GM23338 (cell line): ENCODE measurements around the gene ATP8A2. TPM values are rescaled to one million over a fixed set of nuclear protein-coding genes. Genes with fewer than 3 reads are reported as not detected.

ENCODE experiments used
- ATAC-seq: fragments of 200-7000 bp; cut with Tn5 transposase; 3 replicates; pipeline ENCODE4 v1.9.1; 2020
- DNase-seq: peaks from one replicate; pipeline ENCODE4 v3.0.0-alpha.2; 2015; ENCODE audit warnings: low spot score
- H2AFZ ChIP-seq: fragments of 200-600 bp; sonication (generic); 2 replicates; pipeline ENCODE4 v1.8.0; 2016; ENCODE audit warnings: antibody characterized with exemption, mild to moderate bottlenecking, moderate library complexity
- H3F3A ChIP-seq: fragments of 200-600 bp; sonication (generic); replicated peaks from 2 replicates; pipeline ENCODE4 v1.8.0; 2017; ENCODE audit warnings: antibody characterized with exemption, mixed run types, low read depth
- H3K27ac ChIP-seq: fragments of 200-600 bp; sonication (generic); 2 replicates; pipeline ENCODE4 v1.6.1; 2016; ENCODE audit warnings: low read depth
- H3K27me3 ChIP-seq: fragments of 200-600 bp; sonication (generic); 2 replicates; pipeline ENCODE4 v1.8.0; 2016; ENCODE audit warnings: mild to moderate bottlenecking, mixed run types, moderate library complexity; ENCODE audit not compliant: insufficient read depth
- H3K36me3 ChIP-seq: fragments of 200-600 bp; sonication (generic); 2 replicates; pipeline ENCODE4 v1.8.0; 2016; ENCODE audit warnings: mild to moderate bottlenecking; ENCODE audit not compliant: insufficient read depth
- H3K4me1 ChIP-seq: fragments of 200-600 bp; sonication (generic); 2 replicates; pipeline ENCODE4 v1.8.0; 2016; ENCODE audit warnings: mild to moderate bottlenecking, moderate library complexity; ENCODE audit not compliant: insufficient read depth
- H3K4me2 ChIP-seq: fragments of 200-600 bp; sonication (generic); 2 replicates; pipeline ENCODE4 v1.7.1; 2017; ENCODE audit warnings: mixed run types
- H3K4me3 ChIP-seq: fragments of 200-600 bp; sonication (generic); 2 replicates; pipeline ENCODE4 v1.6.1; 2016; ENCODE audit warnings: mixed run types
- H3K79me2 ChIP-seq: fragments of 200-600 bp; sonication (generic); replicated peaks from 2 replicates; pipeline ENCODE4 v1.8.0; 2017; ENCODE audit warnings: mild to moderate bottlenecking; ENCODE audit not compliant: insufficient read depth
- H3K9me2 ChIP-seq: fragments of 200-600 bp; sonication (generic); 2 replicates; pipeline ENCODE4 v1.8.0; 2017; ENCODE audit not compliant: insufficient read depth
- H4K20me1 ChIP-seq: fragments of 200-600 bp; sonication (generic); replicated peaks from 2 replicates; pipeline ENCODE4 v1.8.0; 2017; ENCODE audit warnings: mild to moderate bottlenecking; ENCODE audit not compliant: insufficient read depth
- H3K27ac Mint-ChIP-seq: 2 replicates; pipeline ENCODE4 v1.8.0; 2020; ENCODE audit warnings: inconsistent platforms, mild to moderate bottlenecking, moderate library complexity, mixed read lengths
- H3K27me3 Mint-ChIP-seq: 3 replicates; pipeline ENCODE4 v1.8.0; 2022; ENCODE audit warnings: low read depth, mild to moderate bottlenecking, moderate library complexity, mixed read lengths, inconsistent platforms; ENCODE audit not compliant: insufficient read depth, poor library complexity
- H3K36me3 Mint-ChIP-seq: 3 replicates; pipeline ENCODE4 v1.8.0; 2021; ENCODE audit warnings: low read depth, mild to moderate bottlenecking, inconsistent platforms, moderate library complexity, mixed read lengths
- H3K4me1 Mint-ChIP-seq: 3 replicates; pipeline ENCODE4 v1.8.0; 2020; ENCODE audit warnings: mild to moderate bottlenecking, inconsistent platforms, mixed read lengths
- H3K4me3 Mint-ChIP-seq: 3 replicates; pipeline ENCODE4 v1.8.0; 2021; ENCODE audit warnings: moderate library complexity, mild to moderate bottlenecking, inconsistent platforms, mixed read lengths
- H3K9me3 Mint-ChIP-seq: 3 replicates; pipeline ENCODE4 v1.8.0; 2020; ENCODE audit warnings: moderate library complexity, mild to moderate bottlenecking, inconsistent platforms, mixed read lengths
- CREB1 ChIP-seq: fragments of 250-450 bp; sonication (Bioruptor Pico); IDR thresholded peaks from 2 replicates; pipeline ENCODE4 v1.5.0; 2020; ENCODE audit warnings: low read depth, mild to moderate bottlenecking, moderate library complexity
- CTCF ChIP-seq, 2 experiments: fragments of 200-600 bp in 1 of 2; sonication (generic) in 1 of 2; conservative IDR thresholded peaks; 2 replicates each; pipeline versions ENCODE4 v1.5.1 to v1.6.1; 2016 to 2017; ENCODE audit warnings: antibody characterized with exemption in 2 of 2, low read depth in 2 of 2, mild to moderate bottlenecking in 2 of 2, moderate library complexity in 1 of 2
- EZH2 ChIP-seq: fragments of 200-600 bp; sonication (generic); IDR thresholded peaks from one replicate; pipeline ENCODE4 v1.8.0; 2017; ENCODE audit warnings: antibody characterized with exemption, mild to moderate bottlenecking, low read depth; ENCODE audit not compliant: unreplicated experiment
- EZH2phosphoT487 ChIP-seq: fragments of 200-600 bp; sonication (generic); IDR thresholded peaks from one replicate; pipeline ENCODE4 v1.8.1; 2018; ENCODE audit warnings: antibody characterized with exemption; ENCODE audit not compliant: unreplicated experiment
- JUNB ChIP-seq: IDR thresholded peaks from one replicate; pipeline ENCODE4 v1.6.1; 2016; ENCODE audit warnings: antibody characterized with exemption; ENCODE audit not compliant: unreplicated experiment
- POLR2AphosphoS5 ChIP-seq: IDR thresholded peaks from 2 replicates; pipeline ENCODE4 v1.6.1; 2016; ENCODE audit warnings: antibody characterized with exemption, low read depth
- STAT1 ChIP-seq: IDR thresholded peaks from one replicate; pipeline ENCODE4 v1.6.1; 2016; ENCODE audit warnings: antibody characterized with exemption; ENCODE audit not compliant: unreplicated experiment
- polyA plus RNA-seq: library from polyadenylated mRNA; unstranded; fragments of >200 nt; fragmentation: Nextera tagmentation; extraction: Ambion mirVana; gene quantifications from 2 replicates; pipeline ENCODE4 v1.2.1, GENCODE V29; 2016
- total RNA-seq: library from RNA; depleted of rRNA; stranded (reverse); fragments of >200 nt; shearing (Covaris generic); gene quantifications from 2 replicates; pipeline ENCODE4 v1.2.3, GENCODE V29; 2014
- TF ChIP-seq, protein P1 (sequence below): IDR thresholded peaks from 2 replicates; pipeline ENCODE4 v1.6.1; 2016; ENCODE audit warnings: antibody characterized with exemption
- TF ChIP-seq, protein P2 (sequence below): IDR thresholded peaks from one replicate; pipeline ENCODE4 v1.6.1; 2018; ENCODE audit warnings: antibody characterized with exemption; ENCODE audit not compliant: unreplicated experiment
- TF ChIP-seq, protein P3 (sequence below): fragments of 250-450 bp; sonication (Bioruptor Pico); IDR thresholded peaks from 2 replicates; pipeline ENCODE4 v1.5.0; 2020; ENCODE audit warnings: mild to moderate bottlenecking, moderate library complexity

Gene ATP8A2
- total and polyA plus RNA-seq, 2 experiments from 2014 or later, result 5.7 to 8.8 TPM

GRCh38 chr13:25795277-25795676 lies 423.5 kb downstream of the ATP8A2 start:
- Mint-ChIP-seq H3K27me3 (no peaks in the 10 kb centered on the region), H3K27ac (no peak overlapping the region), H3K36me3 (no peaks in the 10 kb centered on the region), H3K4me1 (no peaks in the 10 kb centered on the region), H3K4me3 (no peak overlapping the region), H3K9me3 (no peaks in the 10 kb centered on the region)
- Histone ChIP-seq H3K4me2 (no peak overlapping the region), H3K79me2 (no peaks in the 10 kb centered on the region), H3F3A (no peaks in the 10 kb centered on the region), H3K9me2 (no peaks in the 10 kb centered on the region), H3K27me3 (no peaks in the 10 kb centered on the region), H3K4me3 (no peak overlapping the region), H4K20me1 (no peaks in the 10 kb centered on the region; the same call in 1 of the 2 replicates), H2AFZ (no peak overlapping the region), H3K27ac (no peak overlapping the region), H3K4me1 (no peaks in the 10 kb centered on the region), H3K36me3 (no peaks in the 10 kb centered on the region)
- TF ChIP-seq EZH2, result no peak
- DNase-seq (no peak), ATAC-seq (no peak)

DNA sequence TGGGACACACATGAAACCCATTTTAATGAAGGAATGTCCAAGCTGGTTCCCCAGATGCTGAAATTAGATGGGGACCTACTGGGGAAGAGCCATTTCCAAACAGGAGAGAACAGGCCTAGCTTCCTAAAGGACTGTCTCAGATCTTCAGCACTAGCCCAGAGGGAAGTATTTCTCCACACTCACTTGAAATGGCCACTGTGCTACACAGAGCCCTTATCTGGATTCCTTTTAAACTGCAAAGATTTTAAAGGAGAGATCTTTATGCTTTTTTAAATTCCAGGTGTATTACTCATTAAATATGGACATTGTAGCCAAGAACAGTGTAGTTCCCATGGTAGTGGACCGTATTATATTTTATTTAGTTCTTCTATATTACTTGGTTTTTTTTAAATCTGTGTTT lies 424.7 kb downstream of the ATP8A2 start:
- H3K27ac Mint-ChIP-seq, result no peak overlapping the region
- Histone ChIP-seq H3K9me2 (no peaks in the 10 kb centered on the region), H3K27ac (no peak overlapping the region), H4K20me1 (no peaks in the 10 kb centered on the region; the same call in 1 of the 2 replicates), H3F3A (no peaks in the 10 kb centered on the region), H3K4me1 (no peaks in the 10 kb centered on the region), H3K4me2 (no peak overlapping the region), H3K27me3 (no peaks in the 10 kb centered on the region), H3K4me3 (no peak overlapping the region), H2AFZ (no peak overlapping the region), H3K79me2 (no peaks in the 10 kb centered on the region), H3K36me3 (no peaks in the 10 kb centered on the region)
- no peaks in the 10 kb centered on the region for H3K9me3 Mint-ChIP-seq
- H3K4me3 Mint-ChIP-seq, result no peak overlapping the region
- ATAC-seq (no peak), DNase-seq (no peak)
- peaks cover 4% of the 10 kb centered on the region; the same call in 1 of the 3 replicates for H3K4me1 Mint-ChIP-seq
- no peaks in the 10 kb centered on the region for H3K36me3 Mint-ChIP-seq
- H3K27me3 Mint-ChIP-seq, result no peaks in the 10 kb centered on the region
- no peak for TF ChIP-seq JUNB
- TF ChIP-seq STAT1, result no peak
- TF ChIP-seq, protein P1, sequence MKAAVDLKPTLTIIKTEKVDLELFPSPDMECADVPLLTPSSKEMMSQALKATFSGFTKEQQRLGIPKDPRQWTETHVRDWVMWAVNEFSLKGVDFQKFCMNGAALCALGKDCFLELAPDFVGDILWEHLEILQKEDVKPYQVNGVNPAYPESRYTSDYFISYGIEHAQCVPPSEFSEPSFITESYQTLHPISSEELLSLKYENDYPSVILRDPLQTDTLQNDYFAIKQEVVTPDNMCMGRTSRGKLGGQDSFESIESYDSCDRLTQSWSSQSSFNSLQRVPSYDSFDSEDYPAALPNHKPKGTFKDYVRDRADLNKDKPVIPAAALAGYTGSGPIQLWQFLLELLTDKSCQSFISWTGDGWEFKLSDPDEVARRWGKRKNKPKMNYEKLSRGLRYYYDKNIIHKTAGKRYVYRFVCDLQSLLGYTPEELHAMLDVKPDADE, result no peak
- no peak for TF ChIP-seq CTCF (conservative IDR thresholded peaks at IDR 0.05; ENCODE audit: low read depth in 2 of 2)
- TF ChIP-seq, protein P2, sequence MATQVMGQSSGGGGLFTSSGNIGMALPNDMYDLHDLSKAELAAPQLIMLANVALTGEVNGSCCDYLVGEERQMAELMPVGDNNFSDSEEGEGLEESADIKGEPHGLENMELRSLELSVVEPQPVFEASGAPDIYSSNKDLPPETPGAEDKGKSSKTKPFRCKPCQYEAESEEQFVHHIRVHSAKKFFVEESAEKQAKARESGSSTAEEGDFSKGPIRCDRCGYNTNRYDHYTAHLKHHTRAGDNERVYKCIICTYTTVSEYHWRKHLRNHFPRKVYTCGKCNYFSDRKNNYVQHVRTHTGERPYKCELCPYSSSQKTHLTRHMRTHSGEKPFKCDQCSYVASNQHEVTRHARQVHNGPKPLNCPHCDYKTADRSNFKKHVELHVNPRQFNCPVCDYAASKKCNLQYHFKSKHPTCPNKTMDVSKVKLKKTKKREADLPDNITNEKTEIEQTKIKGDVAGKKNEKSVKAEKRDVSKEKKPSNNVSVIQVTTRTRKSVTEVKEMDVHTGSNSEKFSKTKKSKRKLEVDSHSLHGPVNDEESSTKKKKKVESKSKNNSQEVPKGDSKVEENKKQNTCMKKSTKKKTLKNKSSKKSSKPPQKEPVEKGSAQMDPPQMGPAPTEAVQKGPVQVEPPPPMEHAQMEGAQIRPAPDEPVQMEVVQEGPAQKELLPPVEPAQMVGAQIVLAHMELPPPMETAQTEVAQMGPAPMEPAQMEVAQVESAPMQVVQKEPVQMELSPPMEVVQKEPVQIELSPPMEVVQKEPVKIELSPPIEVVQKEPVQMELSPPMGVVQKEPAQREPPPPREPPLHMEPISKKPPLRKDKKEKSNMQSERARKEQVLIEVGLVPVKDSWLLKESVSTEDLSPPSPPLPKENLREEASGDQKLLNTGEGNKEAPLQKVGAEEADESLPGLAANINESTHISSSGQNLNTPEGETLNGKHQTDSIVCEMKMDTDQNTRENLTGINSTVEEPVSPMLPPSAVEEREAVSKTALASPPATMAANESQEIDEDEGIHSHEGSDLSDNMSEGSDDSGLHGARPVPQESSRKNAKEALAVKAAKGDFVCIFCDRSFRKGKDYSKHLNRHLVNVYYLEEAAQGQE, result no peak
- TF ChIP-seq EZH2phosphoT487, result no peak
- TF ChIP-seq POLR2AphosphoS5, result no peak
- no peak for TF ChIP-seq EZH2
- TF ChIP-seq, protein P3, sequence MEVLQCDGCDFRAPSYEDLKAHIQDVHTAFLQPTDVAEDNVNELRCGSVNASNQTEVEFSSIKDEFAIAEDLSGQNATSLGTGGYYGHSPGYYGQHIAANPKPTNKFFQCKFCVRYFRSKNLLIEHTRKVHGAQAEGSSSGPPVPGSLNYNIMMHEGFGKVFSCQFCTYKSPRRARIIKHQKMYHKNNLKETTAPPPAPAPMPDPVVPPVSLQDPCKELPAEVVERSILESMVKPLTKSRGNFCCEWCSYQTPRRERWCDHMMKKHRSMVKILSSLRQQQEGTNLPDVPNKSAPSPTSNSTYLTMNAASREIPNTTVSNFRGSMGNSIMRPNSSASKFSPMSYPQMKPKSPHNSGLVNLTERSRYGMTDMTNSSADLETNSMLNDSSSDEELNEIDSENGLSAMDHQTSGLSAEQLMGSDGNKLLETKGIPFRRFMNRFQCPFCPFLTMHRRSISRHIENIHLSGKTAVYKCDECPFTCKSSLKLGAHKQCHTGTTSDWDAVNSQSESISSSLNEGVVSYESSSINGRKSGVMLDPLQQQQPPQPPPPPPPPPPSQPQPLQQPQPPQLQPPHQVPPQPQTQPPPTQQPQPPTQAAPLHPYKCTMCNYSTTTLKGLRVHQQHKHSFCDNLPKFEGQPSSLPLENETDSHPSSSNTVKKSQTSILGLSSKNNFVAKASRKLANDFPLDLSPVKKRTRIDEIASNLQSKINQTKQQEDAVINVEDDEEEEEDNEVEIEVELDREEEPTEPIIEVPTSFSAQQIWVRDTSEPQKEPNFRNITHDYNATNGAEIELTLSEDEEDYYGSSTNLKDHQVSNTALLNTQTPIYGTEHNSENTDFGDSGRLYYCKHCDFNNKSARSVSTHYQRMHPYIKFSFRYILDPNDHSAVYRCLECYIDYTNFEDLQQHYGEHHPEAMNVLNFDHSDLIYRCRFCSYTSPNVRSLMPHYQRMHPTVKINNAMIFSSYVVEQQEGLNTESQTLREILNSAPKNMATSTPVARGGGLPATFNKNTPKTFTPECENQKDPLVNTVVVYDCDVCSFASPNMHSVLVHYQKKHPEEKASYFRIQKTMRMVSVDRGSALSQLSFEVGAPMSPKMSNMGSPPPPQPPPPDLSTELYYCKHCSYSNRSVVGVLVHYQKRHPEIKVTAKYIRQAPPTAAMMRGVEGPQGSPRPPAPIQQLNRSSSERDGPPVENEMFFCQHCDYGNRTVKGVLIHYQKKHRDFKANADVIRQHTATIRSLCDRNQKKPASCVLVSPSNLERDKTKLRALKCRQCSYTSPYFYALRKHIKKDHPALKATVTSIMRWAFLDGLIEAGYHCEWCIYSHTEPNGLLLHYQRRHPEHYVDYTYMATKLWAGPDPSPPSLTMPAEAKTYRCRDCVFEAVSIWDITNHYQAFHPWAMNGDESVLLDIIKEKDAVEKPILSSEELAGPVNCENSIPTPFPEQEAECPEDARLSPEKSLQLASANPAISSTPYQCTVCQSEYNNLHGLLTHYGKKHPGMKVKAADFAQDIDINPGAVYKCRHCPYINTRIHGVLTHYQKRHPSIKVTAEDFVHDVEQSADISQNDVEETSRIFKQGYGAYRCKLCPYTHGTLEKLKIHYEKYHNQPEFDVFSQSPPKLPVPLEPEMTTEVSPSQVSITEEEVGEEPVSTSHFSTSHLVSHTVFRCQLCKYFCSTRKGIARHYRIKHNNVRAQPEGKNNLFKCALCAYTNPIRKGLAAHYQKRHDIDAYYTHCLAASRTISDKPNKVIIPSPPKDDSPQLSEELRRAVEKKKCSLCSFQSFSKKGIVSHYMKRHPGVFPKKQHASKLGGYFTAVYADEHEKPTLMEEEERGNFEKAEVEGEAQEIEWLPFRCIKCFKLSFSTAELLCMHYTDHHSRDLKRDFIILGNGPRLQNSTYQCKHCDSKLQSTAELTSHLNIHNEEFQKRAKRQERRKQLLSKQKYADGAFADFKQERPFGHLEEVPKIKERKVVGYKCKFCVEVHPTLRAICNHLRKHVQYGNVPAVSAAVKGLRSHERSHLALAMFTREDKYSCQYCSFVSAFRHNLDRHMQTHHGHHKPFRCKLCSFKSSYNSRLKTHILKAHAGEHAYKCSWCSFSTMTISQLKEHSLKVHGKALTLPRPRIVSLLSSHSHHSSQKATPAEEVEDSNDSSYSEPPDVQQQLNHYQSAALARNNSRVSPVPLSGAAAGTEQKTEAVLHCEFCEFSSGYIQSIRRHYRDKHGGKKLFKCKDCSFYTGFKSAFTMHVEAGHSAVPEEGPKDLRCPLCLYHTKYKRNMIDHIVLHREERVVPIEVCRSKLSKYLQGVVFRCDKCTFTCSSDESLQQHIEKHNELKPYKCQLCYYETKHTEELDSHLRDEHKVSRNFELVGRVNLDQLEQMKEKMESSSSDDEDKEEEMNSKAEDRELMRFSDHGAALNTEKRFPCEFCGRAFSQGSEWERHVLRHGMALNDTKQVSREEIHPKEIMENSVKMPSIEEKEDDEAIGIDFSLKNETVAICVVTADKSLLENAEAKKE (CRISPR knock-in tag), result no peak
- TF ChIP-seq CREB1 (CRISPR knock-in tag), result no peak
